Neural progenitor cell (in vitro differentiated cells): ENCODE results near the gene AP1M1. TPM values are rescaled to one million over a fixed set of nuclear protein-coding genes. Genes with fewer than 3 reads are reported as not detected.
A peak's percentile ranks its signal among the peaks of the same experiment; 100 is the strongest.

Source experiments
- DNase-seq: peaks from one replicate; pipeline ENCODE4 v3.0.0-alpha.2; 2016; ENCODE audit warnings: low spot score
- H2AFZ ChIP-seq: fragments of 200-600 bp; sonication (generic); replicated peaks from 2 replicates; pipeline ENCODE4 v1.6.1; 2016; ENCODE audit warnings: antibody characterized with exemption
- H3F3A ChIP-seq: fragments of 200-600 bp; sonication (generic); 2 replicates; pipeline ENCODE4 v1.6.1; 2016; ENCODE audit warnings: antibody characterized with exemption, low read depth
- H3K27ac ChIP-seq: fragments of 200-600 bp; sonication (generic); 2 replicates; pipeline ENCODE4 v1.5.1; 2016; ENCODE audit warnings: mild to moderate bottlenecking
- H3K27me3 ChIP-seq: fragments of 200-600 bp; sonication (generic); 2 replicates; pipeline ENCODE4 v1.6.1; 2016; ENCODE audit warnings: mild to moderate bottlenecking, moderate library complexity
- H3K36me3 ChIP-seq: fragments of 200-600 bp; sonication (generic); 2 replicates; pipeline ENCODE4 v1.5.1; 2016
- H3K4me1 ChIP-seq: fragments of 200-600 bp; sonication (generic); 2 replicates; pipeline ENCODE4 v1.6.1; 2016; ENCODE audit warnings: mixed run types
- H3K4me2 ChIP-seq: fragments of 200-600 bp; sonication (generic); 2 replicates; pipeline ENCODE4 v1.6.1; 2016
- H3K4me3 ChIP-seq: fragments of 200-600 bp; sonication (generic); 2 replicates; pipeline ENCODE4 v1.5.1; 2016
- H3K79me2 ChIP-seq: fragments of 200-600 bp; sonication (generic); 2 replicates; pipeline ENCODE4 v1.6.1; 2016; ENCODE audit warnings: low read depth
- H3K9ac ChIP-seq: fragments of 200-600 bp; sonication (generic); 2 replicates; pipeline ENCODE4 v1.6.1; 2016
- H3K9me3 ChIP-seq: fragments of 200-600 bp; sonication (generic); 2 replicates; pipeline ENCODE4 v1.5.1; 2016; ENCODE audit warnings: low read depth
- H4K20me1 ChIP-seq: fragments of 200-600 bp; sonication (generic); 2 replicates; pipeline ENCODE4 v1.6.1; 2016; ENCODE audit warnings: low read depth
- H3K27ac Mint-ChIP-seq: 3 replicates; pipeline ENCODE4 v1.8.0; 2021; ENCODE audit warnings: mixed read lengths
- H3K27me3 Mint-ChIP-seq: 2 replicates; pipeline ENCODE4 v1.8.0; 2022; ENCODE audit warnings: low read depth, mild to moderate bottlenecking, inconsistent platforms, moderate library complexity, mixed read lengths; ENCODE audit not compliant: insufficient read depth
- H3K36me3 Mint-ChIP-seq: 3 replicates; pipeline ENCODE4 v1.8.0; 2021; ENCODE audit warnings: mixed read lengths
- H3K4me1 Mint-ChIP-seq: 3 replicates; pipeline ENCODE4 v1.8.0; 2021; ENCODE audit warnings: mixed read lengths
- H3K4me3 Mint-ChIP-seq: 3 replicates; pipeline ENCODE4 v1.8.0; 2021; ENCODE audit warnings: mild to moderate bottlenecking, moderate library complexity, mixed read lengths
- H3K9me3 Mint-ChIP-seq: 3 replicates; pipeline ENCODE4 v1.8.0; 2020; ENCODE audit warnings: mixed read lengths
- CTCF ChIP-seq: fragments of 200-600 bp; sonication (generic); IDR thresholded peaks from 2 replicates; pipeline ENCODE4 v1.5.1; 2017; ENCODE audit warnings: antibody characterized with exemption, mild to moderate bottlenecking
- EZH2 ChIP-seq: fragments of 200-600 bp; sonication (generic); IDR thresholded peaks from 2 replicates; pipeline ENCODE4 v1.6.1; 2017; ENCODE audit warnings: antibody characterized with exemption, mild to moderate bottlenecking, moderate library complexity
- EZH2phosphoT487 ChIP-seq: fragments of 200-600 bp; sonication (generic); IDR thresholded peaks from 2 replicates; pipeline ENCODE4 v1.6.1; 2017; ENCODE audit warnings: antibody characterized with exemption
- total RNA-seq: library from RNA; depleted of rRNA; stranded (reverse); fragments of >200 nt; gene quantifications from 2 replicates; pipeline ENCODE4 v1.2.3, GENCODE V29; 2015; ENCODE audit warnings: low replicate concordance

The AP1M1 gene
- total RNA-seq, 1 donor from 2014 or later, result 26.5 TPM

GRCh38 chr19:16234552-16235445, 37.1 kb downstream of the AP1M1 start:
- Mint-ChIP-seq H3K4me1 (peaks cover 3% of the 10 kb centered on the region), H3K27me3 (peaks cover 9% of the 10 kb centered on the region), H3K36me3 (peaks cover 26% of the 10 kb centered on the region), H3K27ac (no peak overlapping the region), H3K4me3 (no peak overlapping the region), H3K9me3 (no peaks in the 10 kb centered on the region)
- no peaks in the 10 kb centered on the region for H3K9me3 ChIP-seq
- H2AFZ ChIP-seq, result no peak overlapping the region
- no peak overlapping the region for H3K27ac ChIP-seq
- no peak overlapping the region for H3K4me2 ChIP-seq
- H3K27me3 ChIP-seq, result no peaks in the 10 kb centered on the region
- no peak overlapping the region for H3K4me3 ChIP-seq
- H3F3A ChIP-seq, result no peaks in the 10 kb centered on the region
- H3K79me2 ChIP-seq, result no peaks in the 10 kb centered on the region
- no peaks in the 10 kb centered on the region for H4K20me1 ChIP-seq
- no peaks in the 10 kb centered on the region for H3K36me3 ChIP-seq
- TF ChIP-seq EZH2phosphoT487 (no peak), EZH2 (no peak), CTCF (no peak)
- H3K9ac ChIP-seq, result no peak overlapping the region
- DNase-seq, result no peak
- H3K4me1 ChIP-seq, result no peaks in the 10 kb centered on the region

GRCh38 chr19:16235811-16236652, 38.3 kb downstream of the AP1M1 start:
- Histone ChIP-seq H3K9ac (no peak overlapping the region), H3K4me3 (no peak overlapping the region), H3K79me2 (no peaks in the 10 kb centered on the region), H3K9me3 (no peaks in the 10 kb centered on the region), H3K36me3 (no peaks in the 10 kb centered on the region), H3K4me1 (no peaks in the 10 kb centered on the region), H3F3A (no peaks in the 10 kb centered on the region), H4K20me1 (no peaks in the 10 kb centered on the region), H3K27me3 (no peaks in the 10 kb centered on the region), H3K4me2 (no peak overlapping the region), H3K27ac (no peak overlapping the region), H2AFZ (no peak overlapping the region)
- Mint-ChIP-seq H3K4me1 (peaks cover 3% of the 10 kb centered on the region), H3K27me3 (peaks cover 9% of the 10 kb centered on the region), H3K36me3 (peaks cover 22% of the 10 kb centered on the region), H3K27ac (peak overlapping the region; percentile 28), H3K9me3 (no peaks in the 10 kb centered on the region), H3K4me3 (no peak overlapping the region)
- DNase-seq, result no peak
- no peak for TF ChIP-seq CTCF
- TF ChIP-seq EZH2phosphoT487, result no peak
- TF ChIP-seq EZH2, result no peak

- TF ChIP-seq CTCF (no peak), EZH2phosphoT487 (no peak), EZH2 (no peak)
- H3K27me3 Mint-ChIP-seq, result peaks cover 7% of the 10 kb centered on the region
- no peak for DNase-seq
Observed at GRCh38 chr19:16244091-16244490, 46.4 kb downstream of the AP1M1 start.

More at GRCh38 chr19:16244091-16244490, 46.4 kb downstream of the AP1M1 start:
- Histone ChIP-seq H4K20me1 (no peaks in the 10 kb centered on the region), H3K27me3 (no peaks in the 10 kb centered on the region), H3K4me3 (no peak overlapping the region), H3K36me3 (no peaks in the 10 kb centered on the region), H3F3A (no peaks in the 10 kb centered on the region), H3K9ac (no peak overlapping the region), H3K4me1 (no peaks in the 10 kb centered on the region), H2AFZ (no peak overlapping the region), H3K9me3 (no peaks in the 10 kb centered on the region), H3K79me2 (no peaks in the 10 kb centered on the region), H3K27ac (no peak overlapping the region), H3K4me2 (no peak overlapping the region)
- Mint-ChIP-seq H3K9me3 (no peaks in the 10 kb centered on the region), H3K4me1 (no peaks in the 10 kb centered on the region), H3K27ac (no peak overlapping the region), H3K4me3 (no peak overlapping the region), H3K36me3 (no peaks in the 10 kb centered on the region)
